ENCODE data around the gene RGS6. TPM values are rescaled to one million over a fixed set of nuclear protein-coding genes. Genes with fewer than 3 reads are reported as not detected.

RGS6 gene
- total and polyA plus RNA-seq, 4 donors = 0.06 to 5.3 (median 0.17) TPM; not detected in 1

DNA sequence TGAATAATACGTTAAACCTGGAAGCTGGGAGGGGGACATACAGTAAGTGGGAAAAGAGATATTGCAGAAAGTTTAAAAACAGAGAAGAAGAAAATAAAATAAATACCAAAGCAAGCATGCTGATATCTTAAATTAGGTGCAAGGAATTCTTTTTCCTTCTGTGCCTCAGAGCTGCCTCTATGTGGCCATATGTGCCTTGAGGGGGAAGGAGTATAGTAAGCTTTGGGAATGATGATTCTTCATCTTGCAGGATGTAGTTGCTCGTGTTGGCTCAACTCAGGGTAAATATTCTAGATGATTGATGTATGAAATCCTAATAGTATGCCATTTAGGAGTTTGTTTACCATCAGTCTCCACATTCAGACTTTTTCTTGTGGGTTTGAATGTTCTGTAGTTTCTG is 251.4 kb downstream of the RGS6 start:
- Histone ChIP-seq H3K27me3 (ENCODE audit: control insufficient read depth in 4 of 4, insufficient read depth in 4 of 4, low read length in 3 of 4) (peaks cover 0 to 6% (median 1%) of the 10 kb centered on the region in 4 donors), H3K27ac (ENCODE audit: low read depth in 1 of 2, low read length in 2 of 2) (no peak overlapping the region), H3K4me3 (ENCODE audit: low read depth in 1 of 3, low read length in 3 of 3) (no peak overlapping the region), H3K4me1 (ENCODE audit: control insufficient read depth in 4 of 4, insufficient read depth in 4 of 4, low read length in 3 of 4) (no peaks in the 10 kb centered on the region), H3K9me3 (ENCODE audit: control insufficient read depth in 4 of 4, low read length in 3 of 4) (peaks cover 0 to 4% (median under 1%) of the 10 kb centered on the region in 4 donors), H3K9ac (ENCODE audit: low read depth in 1 of 2, low read length in 2 of 2) (no peak overlapping the region), H3K36me3 (ENCODE audit: control insufficient read depth in 4 of 4, insufficient read depth in 3 of 4, low read depth in 1 of 4, low read length in 3 of 4) (no peaks in the 10 kb centered on the region)
- TF ChIP-seq FOXA1 (IDR thresholded peaks at IDR 0.05) (no peak), REST (IDR thresholded peaks at IDR 0.05) (no peak), HNF4G (IDR thresholded peaks at IDR 0.05) (no peak), EGR1 (IDR thresholded peaks at IDR 0.05; ENCODE audit: low read depth in 2 of 2) (no peak), MAX (IDR thresholded peaks at IDR 0.05) (no peak), YY1 (IDR thresholded peaks at IDR 0.05) (no peak)
- TF ChIP-seq, protein P1, sequence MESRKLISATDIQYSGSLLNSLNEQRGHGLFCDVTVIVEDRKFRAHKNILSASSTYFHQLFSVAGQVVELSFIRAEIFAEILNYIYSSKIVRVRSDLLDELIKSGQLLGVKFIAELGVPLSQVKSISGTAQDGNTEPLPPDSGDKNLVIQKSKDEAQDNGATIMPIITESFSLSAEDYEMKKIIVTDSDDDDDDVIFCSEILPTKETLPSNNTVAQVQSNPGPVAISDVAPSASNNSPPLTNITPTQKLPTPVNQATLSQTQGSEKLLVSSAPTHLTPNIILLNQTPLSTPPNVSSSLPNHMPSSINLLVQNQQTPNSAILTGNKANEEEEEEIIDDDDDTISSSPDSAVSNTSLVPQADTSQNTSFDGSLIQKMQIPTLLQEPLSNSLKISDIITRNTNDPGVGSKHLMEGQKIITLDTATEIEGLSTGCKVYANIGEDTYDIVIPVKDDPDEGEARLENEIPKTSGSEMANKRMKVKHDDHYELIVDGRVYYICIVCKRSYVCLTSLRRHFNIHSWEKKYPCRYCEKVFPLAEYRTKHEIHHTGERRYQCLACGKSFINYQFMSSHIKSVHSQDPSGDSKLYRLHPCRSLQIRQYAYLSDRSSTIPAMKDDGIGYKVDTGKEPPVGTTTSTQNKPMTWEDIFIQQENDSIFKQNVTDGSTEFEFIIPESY (IDR thresholded peaks at IDR 0.05) = no peak
- TF ChIP-seq, protein P2, sequence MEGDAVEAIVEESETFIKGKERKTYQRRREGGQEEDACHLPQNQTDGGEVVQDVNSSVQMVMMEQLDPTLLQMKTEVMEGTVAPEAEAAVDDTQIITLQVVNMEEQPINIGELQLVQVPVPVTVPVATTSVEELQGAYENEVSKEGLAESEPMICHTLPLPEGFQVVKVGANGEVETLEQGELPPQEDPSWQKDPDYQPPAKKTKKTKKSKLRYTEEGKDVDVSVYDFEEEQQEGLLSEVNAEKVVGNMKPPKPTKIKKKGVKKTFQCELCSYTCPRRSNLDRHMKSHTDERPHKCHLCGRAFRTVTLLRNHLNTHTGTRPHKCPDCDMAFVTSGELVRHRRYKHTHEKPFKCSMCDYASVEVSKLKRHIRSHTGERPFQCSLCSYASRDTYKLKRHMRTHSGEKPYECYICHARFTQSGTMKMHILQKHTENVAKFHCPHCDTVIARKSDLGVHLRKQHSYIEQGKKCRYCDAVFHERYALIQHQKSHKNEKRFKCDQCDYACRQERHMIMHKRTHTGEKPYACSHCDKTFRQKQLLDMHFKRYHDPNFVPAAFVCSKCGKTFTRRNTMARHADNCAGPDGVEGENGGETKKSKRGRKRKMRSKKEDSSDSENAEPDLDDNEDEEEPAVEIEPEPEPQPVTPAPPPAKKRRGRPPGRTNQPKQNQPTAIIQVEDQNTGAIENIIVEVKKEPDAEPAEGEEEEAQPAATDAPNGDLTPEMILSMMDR (IDR thresholded peaks at IDR 0.05; ENCODE audit: low read depth, low read length, missing input control) = no peak
- no peak for DNase-seq (ENCODE audit: low spot score)
- 68% methylated on average over 2 of the region's 2 CpGs for WGBS

- no peaks in the 10 kb centered on the region for H3K4me1 ChIP-seq (ENCODE audit: control insufficient read depth in 4 of 4, insufficient read depth in 4 of 4, low read length in 3 of 4)
- no peak overlapping the region for H3K9ac ChIP-seq (ENCODE audit: low read depth in 1 of 2, low read length in 2 of 2)
- no peak overlapping the region for H3K27ac ChIP-seq (ENCODE audit: low read depth in 1 of 2, low read length in 2 of 2)
- no peak for DNase-seq (ENCODE audit: low spot score)
- no peaks in the 10 kb centered on the region for H3K36me3 ChIP-seq (ENCODE audit: control insufficient read depth in 4 of 4, insufficient read depth in 3 of 4, low read depth in 1 of 4, low read length in 3 of 4)
- peaks cover 0 to 3% (median 0%) of the 10 kb centered on the region in 4 donors for H3K27me3 ChIP-seq (ENCODE audit: control insufficient read depth in 4 of 4, insufficient read depth in 4 of 4, low read length in 3 of 4)
- 52% methylated on average over 3 of the region's 3 CpGs for WGBS
- TF ChIP-seq TAF1 (conservative IDR thresholded peaks at IDR 0.05) (no peak), RXRA (IDR thresholded peaks at IDR 0.05) (peak in 1 of 2 donors; percentile 30), NR2F2 (IDR thresholded peaks at IDR 0.05) (peak; percentile 79)
- H3K4me3 ChIP-seq (ENCODE audit: low read depth in 1 of 3, low read length in 3 of 3) = no peak overlapping the region
- H3K9me3 ChIP-seq (ENCODE audit: control insufficient read depth in 4 of 4, low read length in 3 of 4) = no peaks in the 10 kb centered on the region
These were observed 254.3 kb downstream of the RGS6 start for GRCh38 chr14:72186523-72186922.
